Measurements from ENCODE around the gene TKT. TPM values are rescaled to one million over a fixed set of nuclear protein-coding genes. Genes with fewer than 3 reads are reported as not detected.

TKT gene
- total RNA-seq, 1 experiment from 2014 or later = 186 TPM

GRCh38 chr3:53267766-53268165 is 11.9 kb upstream of the TKT start:
- POLR2A ChIA-PET (ENCODE audit: low non-redundant PET) = no interaction called here
- Histone ChIP-seq H3K4me1 (ENCODE audit: insufficient read depth, low read length, poor library complexity, severe bottlenecking) (peaks cover 13% of the 10 kb centered on the region), H3K36me3 (ENCODE audit: insufficient read depth, low read length, poor library complexity, severe bottlenecking) (no peaks in the 10 kb centered on the region), H3K9me3 (ENCODE audit: low read depth, low read length, poor library complexity, severe bottlenecking) (no peaks in the 10 kb centered on the region), H3K27ac (ENCODE audit: low read depth, low read length, poor library complexity, severe bottlenecking) (no peak overlapping the region), H3K4me3 (ENCODE audit: low read depth, low read length, poor library complexity, severe bottlenecking) (no peak overlapping the region), H3K27me3 (replicated peaks; ENCODE audit: insufficient read depth, low read depth, low read length, poor library complexity) (no peaks in the 10 kb centered on the region)
- CTCF ChIA-PET = no interaction called here
- no peak for DNase-seq (ENCODE audit: low spot score)
- intact Hi-C loops (cut with micrococcal nuclease; ENCODE audit: unreplicated experiment) = no loop called here
- no TSS peak for BruUV-seq (replicated peaks)
- no peak for TF ChIP-seq EZH2 (IDR thresholded peaks at IDR 0.05; ENCODE audit: borderline replicate concordance, low read depth, low read length, poor library complexity, severe bottlenecking)
- TF ChIP-seq, protein P1, sequence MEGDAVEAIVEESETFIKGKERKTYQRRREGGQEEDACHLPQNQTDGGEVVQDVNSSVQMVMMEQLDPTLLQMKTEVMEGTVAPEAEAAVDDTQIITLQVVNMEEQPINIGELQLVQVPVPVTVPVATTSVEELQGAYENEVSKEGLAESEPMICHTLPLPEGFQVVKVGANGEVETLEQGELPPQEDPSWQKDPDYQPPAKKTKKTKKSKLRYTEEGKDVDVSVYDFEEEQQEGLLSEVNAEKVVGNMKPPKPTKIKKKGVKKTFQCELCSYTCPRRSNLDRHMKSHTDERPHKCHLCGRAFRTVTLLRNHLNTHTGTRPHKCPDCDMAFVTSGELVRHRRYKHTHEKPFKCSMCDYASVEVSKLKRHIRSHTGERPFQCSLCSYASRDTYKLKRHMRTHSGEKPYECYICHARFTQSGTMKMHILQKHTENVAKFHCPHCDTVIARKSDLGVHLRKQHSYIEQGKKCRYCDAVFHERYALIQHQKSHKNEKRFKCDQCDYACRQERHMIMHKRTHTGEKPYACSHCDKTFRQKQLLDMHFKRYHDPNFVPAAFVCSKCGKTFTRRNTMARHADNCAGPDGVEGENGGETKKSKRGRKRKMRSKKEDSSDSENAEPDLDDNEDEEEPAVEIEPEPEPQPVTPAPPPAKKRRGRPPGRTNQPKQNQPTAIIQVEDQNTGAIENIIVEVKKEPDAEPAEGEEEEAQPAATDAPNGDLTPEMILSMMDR (conservative IDR thresholded peaks at IDR 0.05; ENCODE audit: low read depth, low read length) = no peak

DNA sequence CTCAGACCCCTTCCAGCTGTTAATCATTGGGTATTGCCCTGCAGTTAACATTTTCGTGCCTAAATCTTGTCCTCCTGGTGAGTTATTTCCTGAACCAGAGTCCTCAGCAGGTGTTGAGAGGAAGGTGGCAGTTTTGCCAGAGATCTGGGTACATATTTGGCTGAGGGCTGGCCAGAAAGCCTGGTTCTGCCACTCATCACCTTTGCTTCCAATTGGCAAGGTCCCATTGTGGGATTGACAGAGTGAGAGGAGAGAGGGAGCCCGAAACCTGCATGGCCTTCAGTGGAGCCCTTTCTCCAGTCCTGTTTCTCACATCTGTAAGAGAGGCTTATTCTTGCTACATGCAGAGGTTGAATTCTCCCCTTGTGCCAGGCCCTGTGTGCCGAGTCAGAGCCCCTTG is 8.9 kb upstream of the TKT start:
- TF ChIP-seq, protein P1 (conservative IDR thresholded peaks at IDR 0.05; ENCODE audit: low read depth, low read length) = no peak
- TF ChIP-seq EZH2 (IDR thresholded peaks at IDR 0.05; ENCODE audit: borderline replicate concordance, low read depth, low read length, poor library complexity, severe bottlenecking) = no peak
- Histone ChIP-seq H3K27me3 (replicated peaks; ENCODE audit: insufficient read depth, low read depth, low read length, poor library complexity) (no peaks in the 10 kb centered on the region), H3K4me3 (ENCODE audit: low read depth, low read length, poor library complexity, severe bottlenecking) (no peak overlapping the region), H3K27ac (ENCODE audit: low read depth, low read length, poor library complexity, severe bottlenecking) (no peak overlapping the region), H3K9me3 (ENCODE audit: low read depth, low read length, poor library complexity, severe bottlenecking) (no peaks in the 10 kb centered on the region), H3K36me3 (ENCODE audit: insufficient read depth, low read length, poor library complexity, severe bottlenecking) (no peaks in the 10 kb centered on the region), H3K4me1 (ENCODE audit: insufficient read depth, low read length, poor library complexity, severe bottlenecking) (peaks cover 3% of the 10 kb centered on the region)
- intact Hi-C loops (cut with micrococcal nuclease; ENCODE audit: unreplicated experiment) = no loop called here
- ChIA-PET CTCF (no interaction called here), POLR2A (ENCODE audit: low non-redundant PET) (no interaction called here)
- BruUV-seq (replicated peaks) = no TSS peak
- no peak for DNase-seq (ENCODE audit: low spot score)

GRCh38 chr3:53263907-53264306 is 8.1 kb upstream of the TKT start:
- H3K27ac ChIP-seq (ENCODE audit: low read depth, low read length, poor library complexity, severe bottlenecking) = no peak overlapping the region

More at GRCh38 chr3:53263907-53264306, 8.1 kb upstream of the TKT start:
- TF ChIP-seq, protein P1 (conservative IDR thresholded peaks at IDR 0.05; ENCODE audit: low read depth, low read length) = no peak
- TF ChIP-seq EZH2 (IDR thresholded peaks at IDR 0.05; ENCODE audit: borderline replicate concordance, low read depth, low read length, poor library complexity, severe bottlenecking) = no peak
- Histone ChIP-seq H3K4me1 (ENCODE audit: insufficient read depth, low read length, poor library complexity, severe bottlenecking) (no peaks in the 10 kb centered on the region), H3K36me3 (ENCODE audit: insufficient read depth, low read length, poor library complexity, severe bottlenecking) (no peaks in the 10 kb centered on the region), H3K9me3 (ENCODE audit: low read depth, low read length, poor library complexity, severe bottlenecking) (no peaks in the 10 kb centered on the region), H3K4me3 (ENCODE audit: low read depth, low read length, poor library complexity, severe bottlenecking) (no peak overlapping the region), H3K27me3 (replicated peaks; ENCODE audit: insufficient read depth, low read depth, low read length, poor library complexity) (no peaks in the 10 kb centered on the region)
- POLR2A ChIA-PET (ENCODE audit: low non-redundant PET) = no interaction called here
- intact Hi-C loops (cut with micrococcal nuclease; ENCODE audit: unreplicated experiment) = no loop called here
- no TSS peak for BruUV-seq (replicated peaks)
- DNase-seq (ENCODE audit: low spot score) = no peak
- CTCF ChIA-PET = no interaction called here

Data from A673 (cell line).